DND-41 (cell line): ENCODE data around the gene MICB.

ENCODE experiments used
- ATAC-seq: fragments of 200-7000 bp; cut with Tn5 transposase; 3 replicates; pipeline ENCODE4 v1.9.1; 2021; ENCODE audit warnings: low read depth; ENCODE audit not compliant: insufficient read depth
- DNase-seq: peaks from one replicate; pipeline ENCODE4 v3.0.0-alpha.2; 2020
- H2AFZ ChIP-seq: 2 replicates; pipeline ENCODE4 v1.6.0; 2012; ENCODE audit warnings: low read depth, low read length
- H3K27ac ChIP-seq: 2 replicates; pipeline ENCODE4 v1.5.1; 2012; ENCODE audit warnings: low read length, inconsistent platforms
- H3K27me3 ChIP-seq: fragments of 200-600 bp; sonication (generic); 2 replicates; pipeline ENCODE4 v1.6.0; 2012; ENCODE audit warnings: low read length, mild to moderate bottlenecking, inconsistent platforms; ENCODE audit not compliant: insufficient read depth, poor library complexity
- H3K36me3 ChIP-seq: 2 replicates; pipeline ENCODE4 v1.5.1; 2012; ENCODE audit warnings: low read length, inconsistent platforms; ENCODE audit not compliant: insufficient read depth
- H3K4me1 ChIP-seq: 2 replicates; pipeline ENCODE4 v1.5.1; 2012; ENCODE audit warnings: mild to moderate bottlenecking, low read length; ENCODE audit not compliant: insufficient read depth
- H3K4me2 ChIP-seq: 2 replicates; pipeline ENCODE4 v1.6.0; 2012; ENCODE audit warnings: mild to moderate bottlenecking, moderate library complexity, low read length, inconsistent platforms; ENCODE audit not compliant: insufficient read depth
- H3K4me3 ChIP-seq, 2 experiments: fragments of 200-600 bp in 1 of 2; shearing (Covaris generic) in 1 of 2; 2 replicates each; pipeline ENCODE4 v1.5.1; 2012 to 2016; ENCODE audit warnings: inconsistent platforms in 2 of 2, low read length in 2 of 2, mild to moderate bottlenecking in 2 of 2, low read depth in 1 of 2, moderate library complexity in 1 of 2
- H3K79me2 ChIP-seq: 2 replicates; pipeline ENCODE4 v1.6.0; 2012; ENCODE audit warnings: low read length, inconsistent platforms; ENCODE audit not compliant: insufficient read depth
- H3K9ac ChIP-seq: 2 replicates; pipeline ENCODE4 v1.6.0; 2012; ENCODE audit warnings: low read depth, mild to moderate bottlenecking, inconsistent platforms, low read length, moderate library complexity
- H3K9me3 ChIP-seq: 2 replicates; pipeline ENCODE4 v1.5.1; 2012; ENCODE audit warnings: low read length, moderate library complexity, mild to moderate bottlenecking, inconsistent platforms; ENCODE audit not compliant: insufficient read depth, severe bottlenecking
- H4K20me1 ChIP-seq: 2 replicates; pipeline ENCODE4 v1.6.0; 2012; ENCODE audit warnings: low read length; ENCODE audit not compliant: insufficient read depth
- EZH2 ChIP-seq: IDR thresholded peaks from 3 replicates; pipeline ENCODE4 v1.6.1; 2012; ENCODE audit warnings: borderline replicate concordance, low read depth, mild to moderate bottlenecking, moderate library complexity, low read length, inconsistent platforms; ENCODE audit not compliant: severe bottlenecking
- TF ChIP-seq, protein P1 (sequence below): IDR thresholded peaks from 2 replicates; pipeline ENCODE4 v1.5.1; 2012; ENCODE audit warnings: borderline replicate concordance, low read length, moderate library complexity, mild to moderate bottlenecking; ENCODE audit not compliant: poor library complexity, severe bottlenecking; ENCODE audit errors: extremely low read depth

Gene MICB

GRCh38 chr6:31558318-31558625, 60.3 kb downstream of the MICB start:
- Histone ChIP-seq H4K20me1 (0 out of 2 replicates have a peak, but pooled peaks cover 4% of the 10 kb centered on the region), H3K27ac (no peak overlapping the region), H3K4me3 (no peak overlapping the region), H2AFZ (no peak overlapping the region), H3K79me2 (peaks cover 9% of the 10 kb centered on the region), H3K4me2 (no peak overlapping the region), H3K27me3 (no peaks in the 10 kb centered on the region), H3K9ac (no peak overlapping the region), H3K36me3 (peaks cover 54% of the 10 kb centered on the region), H3K9me3 (no peaks in the 10 kb centered on the region), H3K4me1 (no peaks in the 10 kb centered on the region; the same call in 1 of the 2 replicates)
- TF ChIP-seq, protein P1, sequence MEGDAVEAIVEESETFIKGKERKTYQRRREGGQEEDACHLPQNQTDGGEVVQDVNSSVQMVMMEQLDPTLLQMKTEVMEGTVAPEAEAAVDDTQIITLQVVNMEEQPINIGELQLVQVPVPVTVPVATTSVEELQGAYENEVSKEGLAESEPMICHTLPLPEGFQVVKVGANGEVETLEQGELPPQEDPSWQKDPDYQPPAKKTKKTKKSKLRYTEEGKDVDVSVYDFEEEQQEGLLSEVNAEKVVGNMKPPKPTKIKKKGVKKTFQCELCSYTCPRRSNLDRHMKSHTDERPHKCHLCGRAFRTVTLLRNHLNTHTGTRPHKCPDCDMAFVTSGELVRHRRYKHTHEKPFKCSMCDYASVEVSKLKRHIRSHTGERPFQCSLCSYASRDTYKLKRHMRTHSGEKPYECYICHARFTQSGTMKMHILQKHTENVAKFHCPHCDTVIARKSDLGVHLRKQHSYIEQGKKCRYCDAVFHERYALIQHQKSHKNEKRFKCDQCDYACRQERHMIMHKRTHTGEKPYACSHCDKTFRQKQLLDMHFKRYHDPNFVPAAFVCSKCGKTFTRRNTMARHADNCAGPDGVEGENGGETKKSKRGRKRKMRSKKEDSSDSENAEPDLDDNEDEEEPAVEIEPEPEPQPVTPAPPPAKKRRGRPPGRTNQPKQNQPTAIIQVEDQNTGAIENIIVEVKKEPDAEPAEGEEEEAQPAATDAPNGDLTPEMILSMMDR = no peak
- no peak for TF ChIP-seq EZH2
- ATAC-seq (no peak), DNase-seq (no peak)

- no peaks in the 10 kb centered on the region; the same call in 1 of the 2 replicates for H3K4me1 ChIP-seq
- H2AFZ ChIP-seq = no peak overlapping the region
- H3K9ac ChIP-seq = no peak overlapping the region
- ATAC-seq (peak; percentile 64), DNase-seq (peak; percentile 64)
- TF ChIP-seq, protein P1 = no peak
- no peak for TF ChIP-seq EZH2
- H3K27me3 ChIP-seq = no peaks in the 10 kb centered on the region
- no peak overlapping the region for H3K4me3 ChIP-seq
- H3K79me2 ChIP-seq = peaks cover 9% of the 10 kb centered on the region
- H4K20me1 ChIP-seq = 0 out of 2 replicates have a peak, but pooled peaks cover 4% of the 10 kb centered on the region
- no peaks in the 10 kb centered on the region for H3K9me3 ChIP-seq
- H3K27ac ChIP-seq = no peak overlapping the region
- peaks cover 54% of the 10 kb centered on the region for H3K36me3 ChIP-seq
- H3K4me2 ChIP-seq = no peak overlapping the region
Measured at GRCh38 chr6:31558631-31559500, 60.9 kb downstream of the MICB start.

DNA sequence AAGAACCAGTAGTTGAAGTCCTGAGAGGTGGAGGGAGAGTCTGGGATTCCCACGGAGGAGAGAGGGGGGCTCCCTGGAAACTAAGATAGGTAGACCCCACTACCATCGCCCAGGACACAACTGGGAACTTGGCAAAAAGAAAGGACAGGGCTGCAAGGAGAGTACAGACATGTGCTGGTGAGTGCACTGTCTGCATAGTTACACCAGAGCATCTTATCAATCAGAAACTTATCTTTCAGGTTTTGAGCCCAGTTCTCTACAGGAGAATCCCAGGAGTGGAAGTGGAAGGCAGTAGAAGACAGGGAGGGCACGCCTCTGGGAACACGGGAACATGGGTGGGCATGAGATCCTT, 61.6 kb downstream of the MICB start:
- no peak overlapping the region for H3K4me3 ChIP-seq
- H3K9me3 ChIP-seq = no peaks in the 10 kb centered on the region
- no peaks in the 10 kb centered on the region for H3K27me3 ChIP-seq
- no peak overlapping the region for H3K4me2 ChIP-seq
- ATAC-seq (peak; percentile 18; the same call in 2 of the 3 replicates), DNase-seq (no peak)
- H2AFZ ChIP-seq = no peak overlapping the region
- TF ChIP-seq, protein P1 = no peak
- TF ChIP-seq EZH2 = no peak
- H3K4me1 ChIP-seq = no peaks in the 10 kb centered on the region; the same call in 1 of the 2 replicates
- peaks cover 49% of the 10 kb centered on the region for H3K36me3 ChIP-seq
- H3K79me2 ChIP-seq = peaks cover 5% of the 10 kb centered on the region
- H4K20me1 ChIP-seq = 0 out of 2 replicates have a peak, but pooled peaks cover 4% of the 10 kb centered on the region
- no peak overlapping the region for H3K9ac ChIP-seq
- H3K27ac ChIP-seq = no peak overlapping the region
